ENCODE measurements around the gene PHF21A.

- no peak for TF ChIP-seq POLR2AphosphoS5 (IDR thresholded peaks at IDR 0.05; ENCODE audit: borderline replicate concordance, low read depth, low read length)
- no peak for TF ChIP-seq EZH2 (IDR thresholded peaks at IDR 0.05)
- no peak for TF ChIP-seq FOXP2 (optimal IDR thresholded peaks at IDR 0.05; ENCODE audit: control extremely low read depth, extremely low read length, insufficient read depth)
Measured at GRCh38 chr11:46034041-46034440, 87.2 kb downstream of the PHF21A start.
